TTC549 (cell line): ENCODE measurements around the gene SULT6B1.
A peak's percentile ranks its signal among the peaks of the same experiment; 100 is the strongest.
"Not testable (repeated sequence)": the region's sequence is repeated elsewhere in the genome, so short reads cannot be mapped to it uniquely, and the experiment has no call there.

Source experiments
- FAIRE-seq: peaks from 2 replicates; lab custom pipeline; 2012; peaks lifted over from hg19 to GRCh38; lab: Jason Lieb, UNC

The SULT6B1 gene

GRCh38 chr2:37195862-37196319 is 7.4 kb upstream of the SULT6B1 start:
- not testable (repeated sequence) for FAIRE-seq

- no peak for FAIRE-seq
Observed at GRCh38 chr2:37192551-37192950, 4.1 kb upstream of the SULT6B1 start.

- FAIRE-seq = no peak
Observed at GRCh38 chr2:37191747-37192146, 3.3 kb upstream of the SULT6B1 start.

GRCh38 chr2:37191253-37191652 is 2.8 kb upstream of the SULT6B1 start:
- no peak for FAIRE-seq

GRCh38 chr2:37190290-37190689 is 1.8 kb upstream of the SULT6B1 start:
- no peak for FAIRE-seq

- no peak for FAIRE-seq
Observed at GRCh38 chr2:37189452-37190153, 1.1 kb upstream of the SULT6B1 start.

GRCh38 chr2:37181726-37182684 is 6.5 kb downstream of the SULT6B1 start:
- no peak for FAIRE-seq

- FAIRE-seq = no peak
Observed at GRCh38 chr2:37180640-37181039, 7.8 kb downstream of the SULT6B1 start.

GRCh38 chr2:37180006-37180639 is 8.3 kb downstream of the SULT6B1 start:
- no peak for FAIRE-seq

- no peak for FAIRE-seq
Observed at GRCh38 chr2:37173741-37174140, 14.7 kb downstream of the SULT6B1 start.

- FAIRE-seq = no peak
Observed at GRCh38 chr2:37171624-37171950, 16.9 kb downstream of the SULT6B1 start.

GRCh38 chr2:37168217-37168981 is 20.1 kb downstream of the SULT6B1 start:
- FAIRE-seq = peak; percentile 94

GRCh38 chr2:37167636-37168180 is 20.8 kb downstream of the SULT6B1 start:
- peak; percentile 75 for FAIRE-seq

- FAIRE-seq = no peak
Observed at GRCh38 chr2:37164757-37165156, 23.7 kb downstream of the SULT6B1 start.

- no peak for FAIRE-seq
Observed at GRCh38 chr2:37156857-37157714, 31.4 kb downstream of the SULT6B1 start, which contains the start of gene EIF2AK2. Gene EIF2AK2, minus strand, starts transcription at chr2:37156980. Its CDS starts 9,174 bp downstream, at chr2:37147806.

- FAIRE-seq = no peak
Observed at GRCh38 chr2:37156071-37156856, 32.2 kb downstream of the SULT6B1 start.

- FAIRE-seq = no peak
Observed at GRCh38 chr2:37154785-37155184, 33.7 kb downstream of the SULT6B1 start.

- no peak for FAIRE-seq
Observed at GRCh38 chr2:37153224-37153623, 35.2 kb downstream of the SULT6B1 start.

GRCh38 chr2:37149626-37150322 is 38.7 kb downstream of the SULT6B1 start:
- no peak for FAIRE-seq
